Body of pancreas (tissue), 4 donors: Measurements from ENCODE around the gene MELTF.

Experiments
- CTCF ChIP-seq, 7 experiments: fragments of 450-650 bp in 4 of 7; fragments of 200-600 bp in 3 of 7; sonication (generic) in 3 of 7; IDR thresholded peaks; one replicate each; pipeline ENCODE4 v1.5.1; 2016 to 2019; ENCODE audit warnings: antibody characterized with exemption in 7 of 7
- POLR2A ChIP-seq, 3 donors: fragments of 450-650 bp; IDR thresholded peaks; one replicate each; pipeline ENCODE4 v1.6.1; 2016; ENCODE audit warnings: antibody characterized with exemption in 3 of 3, mild to moderate bottlenecking in 2 of 3

GRCh38 chr3:197001106-197001971 lies 28.3 kb downstream of the MELTF start:
- no peak for TF ChIP-seq CTCF (IDR thresholded peaks at IDR 0.05)
- no peak for TF ChIP-seq POLR2A (IDR thresholded peaks at IDR 0.05)
